Spleen (tissue), 11 donors: ENCODE measurements around the gene RNF44. TPM values are rescaled to one million over a fixed set of nuclear protein-coding genes. Genes with fewer than 3 reads are reported as not detected.

Experiments used
- DNase-seq: peaks from one replicate; pipeline ENCODE4 v3.0.0-alpha.2; 2020
- H3K27ac ChIP-seq, 8 donors: fragments of 200-600 bp; sonication (generic) in 7 of 8; 1 replicate in 4 of 8; 2 replicates in 4 of 8; pipeline versions ENCODE4 v1.5.0 to v1.8.0; 2016 to 2021; ENCODE audit warnings: inconsistent platforms in 4 of 8, mild to moderate bottlenecking in 4 of 8, moderate library complexity in 1 of 8
- H3K27me3 ChIP-seq, 7 donors: fragments of 200-600 bp; sonication (generic) in 6 of 7; replicated peaks in 1 of 7; 1 replicate in 4 of 7; 2 replicates in 3 of 7; pipeline versions ENCODE4 v1.5.0 to v1.8.0; 2016 to 2021; ENCODE audit warnings: inconsistent platforms in 3 of 7, mild to moderate bottlenecking in 1 of 7
- H3K36me3 ChIP-seq, 6 donors: fragments of 200-600 bp; sonication (generic) in 5 of 6; 1 replicate in 4 of 6; 2 replicates in 2 of 6; pipeline versions ENCODE4 v1.5.0 to v1.8.0; 2016 to 2021; ENCODE audit warnings: inconsistent platforms in 2 of 6
- H3K4me1 ChIP-seq, 6 donors: fragments of 200-600 bp; sonication (generic) in 5 of 6; 1 replicate in 3 of 6; 2 replicates in 3 of 6; pipeline versions ENCODE4 v1.5.0 to v1.8.0; 2016 to 2021; ENCODE audit warnings: inconsistent platforms in 3 of 6
- H3K4me3 ChIP-seq, 8 donors: fragments of 200-600 bp; sonication (generic) in 7 of 8; 1 replicate in 4 of 8; 2 replicates in 4 of 8; pipeline versions ENCODE4 v1.5.0 to v1.8.0; 2016 to 2021; ENCODE audit warnings: inconsistent platforms in 4 of 8, mild to moderate bottlenecking in 4 of 8, moderate library complexity in 2 of 8
- H3K9me3 ChIP-seq, 8 donors: fragments of 200-600 bp; sonication (generic) in 7 of 8; 1 replicate in 4 of 8; 2 replicates in 4 of 8; pipeline versions ENCODE4 v1.5.0 to v1.8.0; 2016 to 2021; ENCODE audit warnings: inconsistent platforms in 4 of 8
- CTCF ChIP-seq, 11 experiments: fragments of 200-600 bp in 7 of 11; fragments of 450-650 bp in 4 of 11; sonication (generic) in 4 of 11; IDR thresholded peaks in 8 of 11; conservative IDR thresholded peaks in 3 of 11; 1 replicate in 7 of 11; 2 replicates in 4 of 11; pipeline versions ENCODE4 v1.4.0 to v1.8.0; 2016 to 2021; ENCODE audit warnings: antibody characterized with exemption in 11 of 11, inconsistent platforms in 4 of 11, mild to moderate bottlenecking in 1 of 11
- POLR2A ChIP-seq, 3 donors: fragments of 450-650 bp; IDR thresholded peaks; one replicate each; pipeline ENCODE4 v1.5.1; 2017; ENCODE audit warnings: antibody characterized with exemption in 3 of 3, mild to moderate bottlenecking in 1 of 3
- POLR2AphosphoS5 ChIP-seq, 3 donors: sonication (generic); formaldehyde crosslinking; IDR thresholded peaks; one replicate each; pipeline ENCODE4 v1.5.1; 2017; ENCODE audit warnings: antibody characterized with exemption in 3 of 3
- WGBS, 5 donors: extraction: QIAGEN DNeasy Blood & Tissue Kit in 3 of 5; methylation state at CpG; one replicate each; pipeline versions ENCODE4 v1.1.5 to v1.1.7; 2013 to 2018; 5-methylcytosine and 5-hydroxymethylcytosine counted together
- intact Hi-C: fragments of 100-400 bp; cut with DNase I; formaldehyde crosslinking; loops from one replicate; pipeline ENCODE4 v1.15.0; 2023; ENCODE audit warnings: low total_unique reads
- polyA plus RNA-seq, 3 donors: library from polyadenylated mRNA; stranded (reverse); fragments of 200-250 nt; gene quantifications; one replicate each; pipeline ENCODE4 v1.2.1, GENCODE V29; 2013
- total RNA-seq, 7 donors: library from RNA; depleted of rRNA in 3 of 7; stranded (reverse); fragments of >200 nt in 3 of 7; fragmentation: NEBNext Ultra II Directional in 4 of 7; extraction: Animal tissue kit (Norgen Biotek cat#: 25700) in 4 of 7; gene quantifications; one replicate each; pipeline versions ENCODE4 v1.1.0 to v1.2.1, GENCODE V29; 2016 to 2021
- donor health status: healthy with polysubstance abuse.
- donor health status: DM: no; HTN: no; CAD: no; lungs with moderate emphysema.
- donor health status: DM: no; HTN: no; CAD: no.
- donor health status: Bipolar disorder and iron deficiency.
- donor health status: healthy.
- donor health status: DM: no; HTN: no; CAD: no.
- donor health status: DM: yes; HTN: yes; CAD: no.

Gene RNF44
- total and polyA plus RNA-seq, 10 donors, result 28.0 to 143 (median 103) TPM

- Histone ChIP-seq H3K27me3 (no peaks in the 10 kb centered on the region), H3K36me3 (peaks cover 0 to 74% (median 46%) of the 10 kb centered on the region in 6 donors), H3K4me3 (peak overlapping the region in 4 of 8 donors; percentile 10 to 94 (median 42)), H3K4me1 (peaks cover 56 to 94% (median 79%) of the 10 kb centered on the region in 6 donors), H3K27ac (peak overlapping the region; percentile 16 to 100 (median 99)), H3K9me3 (no peaks in the 10 kb centered on the region)
- TF ChIP-seq POLR2AphosphoS5 (IDR thresholded peaks at IDR 0.05) (peak in 1 of 3 donors; percentile 37), CTCF (IDR thresholded peaks at IDR 0.05 in 8 of 11, conservative IDR thresholded peaks at IDR 0.05 in 3 of 11) (no peak)
- DNase-seq, result peak; percentile 84
- 78 to 88% (median 83%) methylated on average over 17 to 28 of the region's 28 CpGs for whole genome bisulfite sequencing, 5 donors
- intact Hi-C loops, result loop anchor here (10.0 kb wide), 1 partner anchor 87 kb away; the partner anchor contains the start of gene FAF2
Measured at GRCh38 chr5:176531902-176532493, 5.2 kb downstream of the RNF44 start.

GRCh38 chr5:176530983-176531901, 6.0 kb downstream of the RNF44 start:
- peak; percentile 83 for DNase-seq
- peak overlapping the region in 4 of 8 donors; percentile 10 to 58 (median 24) for H3K4me3 ChIP-seq
- no peaks in the 10 kb centered on the region for H3K27me3 ChIP-seq
- peaks cover 0 to 82% (median 47%) of the 10 kb centered on the region in 6 donors for H3K36me3 ChIP-seq
- no peaks in the 10 kb centered on the region for H3K9me3 ChIP-seq
- 34 to 55% (median 41%) methylated on average over 16 to 24 of the region's 24 CpGs for WGBS, 5 donors
- intact Hi-C loops, result loop anchor here (10.0 kb wide), 1 partner anchor 86 kb away; the partner anchor contains the start of gene FAF2
- no peak for TF ChIP-seq CTCF (IDR thresholded peaks at IDR 0.05 in 8 of 11, conservative IDR thresholded peaks at IDR 0.05 in 3 of 11)
- no peak for TF ChIP-seq POLR2A (IDR thresholded peaks at IDR 0.05)
- peak in 2 of 3 donors; percentile 23 to 64 for TF ChIP-seq POLR2AphosphoS5 (IDR thresholded peaks at IDR 0.05)
- H3K4me1 ChIP-seq, result peaks cover 56 to 92% (median 78%) of the 10 kb centered on the region in 6 donors
- H3K27ac ChIP-seq, result peak overlapping the region; percentile 48 to 100 (median 99)

GRCh38 chr5:176530393-176530982, 6.7 kb downstream of the RNF44 start:
- no peaks in the 10 kb centered on the region for H3K9me3 ChIP-seq
- TF ChIP-seq POLR2A (IDR thresholded peaks at IDR 0.05), result no peak
- no peak for TF ChIP-seq CTCF (IDR thresholded peaks at IDR 0.05 in 8 of 11, conservative IDR thresholded peaks at IDR 0.05 in 3 of 11)
- TF ChIP-seq POLR2AphosphoS5 (IDR thresholded peaks at IDR 0.05), result peak in 2 of 3 donors; percentile 27 to 65
- H3K4me1 ChIP-seq, result peaks cover 56 to 84% (median 71%) of the 10 kb centered on the region in 6 donors
- DNase-seq, result peak; percentile 87
- H3K36me3 ChIP-seq, result peaks cover 0 to 86% (median 47%) of the 10 kb centered on the region in 6 donors
- peak overlapping the region; percentile 48 to 100 (median 99) for H3K27ac ChIP-seq
- WGBS, 5 donors, result 38 to 52% (median 43%) methylated on average over 15 to 28 of the region's 28 CpGs
- no peaks in the 10 kb centered on the region for H3K27me3 ChIP-seq
- intact Hi-C loops, result loop anchor here (10.0 kb wide), 1 partner anchor 86 kb away; the partner anchor contains the start of gene FAF2
- peak overlapping the region in 6 of 8 donors; percentile 16 to 58 (median 24) for H3K4me3 ChIP-seq
